HG03354 (cell line): ENCODE data around the gene ELOVL6.
"Not testable (repeated sequence)": the region's sequence is repeated elsewhere in the genome, so short reads cannot be mapped to it uniquely, and the experiment has no call there.

ENCODE experiments used
- ATAC-seq: cut with Tn5 transposase; IDR thresholded peaks from one replicate; pipeline ENCODE4 v1.9.1; 2021; ENCODE audit warnings: mild to moderate bottlenecking; ENCODE audit not compliant: unreplicated experiment, poor library complexity, severe bottlenecking

Gene ELOVL6

DNA sequence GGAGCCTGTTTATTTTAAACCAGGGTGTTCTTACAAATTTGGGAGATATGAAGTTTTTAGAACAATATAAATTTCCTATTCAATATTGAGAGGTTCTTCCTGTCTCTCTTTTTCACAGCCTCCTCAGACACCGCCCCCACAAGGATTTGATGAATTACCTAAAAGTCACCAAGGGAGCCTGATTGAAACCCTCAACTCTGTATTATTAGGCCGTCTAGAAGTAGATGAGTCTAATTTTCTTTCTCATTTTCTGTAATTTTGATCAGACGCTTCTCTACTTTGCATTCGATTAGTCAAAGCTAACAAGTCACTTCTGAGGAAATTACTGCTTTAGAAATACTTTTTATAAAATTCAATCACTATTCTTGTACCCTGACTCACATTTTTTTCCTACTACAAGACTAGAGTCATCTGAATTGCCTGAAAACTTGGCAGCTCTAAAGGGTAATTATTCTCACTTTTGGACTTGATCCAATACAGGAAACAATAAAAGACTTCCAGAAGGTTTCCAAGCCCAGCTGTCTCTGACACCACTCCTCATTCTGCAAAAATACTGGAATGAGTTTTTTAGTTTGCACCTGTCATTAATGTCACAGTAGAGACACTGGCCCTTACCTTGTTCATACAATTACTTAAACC, 111.2 kb downstream of the ELOVL6 start:
- ATAC-seq: no peak

DNA sequence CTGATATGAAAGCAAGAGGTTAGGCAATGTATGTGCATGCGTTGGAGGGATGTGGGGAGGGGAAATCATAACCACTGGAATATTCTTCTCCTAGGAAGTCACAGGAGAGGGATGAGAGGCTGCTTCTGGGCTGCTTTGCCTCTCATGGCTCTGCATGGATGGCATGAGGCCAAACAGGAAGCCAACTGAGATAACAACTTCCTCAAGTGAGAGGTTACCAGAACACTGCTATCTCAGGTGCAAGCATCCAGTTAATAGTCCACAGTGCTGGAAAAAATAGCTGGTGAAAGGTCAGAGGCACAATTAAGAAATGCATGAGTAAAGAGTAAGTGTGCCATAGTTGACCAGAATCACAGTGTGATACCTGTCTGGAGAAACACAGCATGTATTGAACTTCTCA, 113.3 kb downstream of the ELOVL6 start:
- ATAC-seq: peak; percentile 46

DNA sequence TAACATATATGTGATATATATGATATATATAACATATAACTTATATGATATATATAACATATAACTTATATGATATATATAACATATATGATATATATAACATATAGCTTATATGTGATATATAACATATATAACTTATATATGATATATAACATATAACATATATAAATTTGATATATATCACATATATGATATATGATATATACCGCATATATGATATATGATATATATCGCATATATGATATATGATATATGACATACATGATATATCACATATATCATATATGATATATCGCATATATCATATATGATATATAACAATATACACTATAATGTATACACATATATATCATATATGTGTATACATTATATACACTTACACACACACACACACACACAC, 114.3 kb downstream of the ELOVL6 start:
- ATAC-seq: no peak

DNA sequence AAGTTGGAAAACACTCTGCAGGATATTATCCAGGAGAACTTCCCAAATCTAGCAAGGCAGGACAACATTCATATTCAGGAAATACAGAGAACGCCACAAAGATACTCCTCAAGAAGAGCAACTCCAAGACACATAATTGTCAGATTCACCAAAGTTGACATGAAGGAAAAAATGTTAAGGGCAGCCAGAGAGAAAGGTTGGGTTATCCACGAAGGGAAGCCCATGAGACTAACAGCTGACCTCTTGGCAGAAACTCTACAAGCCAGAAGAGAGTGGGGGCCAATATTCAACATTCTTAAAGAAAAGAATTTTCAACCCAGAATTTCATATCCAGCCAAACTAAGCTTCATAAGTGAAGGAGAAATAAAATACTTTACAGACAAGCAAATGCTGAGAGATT, 120.3 kb downstream of the ELOVL6 start:
- ATAC-seq: not testable (repeated sequence)

DNA sequence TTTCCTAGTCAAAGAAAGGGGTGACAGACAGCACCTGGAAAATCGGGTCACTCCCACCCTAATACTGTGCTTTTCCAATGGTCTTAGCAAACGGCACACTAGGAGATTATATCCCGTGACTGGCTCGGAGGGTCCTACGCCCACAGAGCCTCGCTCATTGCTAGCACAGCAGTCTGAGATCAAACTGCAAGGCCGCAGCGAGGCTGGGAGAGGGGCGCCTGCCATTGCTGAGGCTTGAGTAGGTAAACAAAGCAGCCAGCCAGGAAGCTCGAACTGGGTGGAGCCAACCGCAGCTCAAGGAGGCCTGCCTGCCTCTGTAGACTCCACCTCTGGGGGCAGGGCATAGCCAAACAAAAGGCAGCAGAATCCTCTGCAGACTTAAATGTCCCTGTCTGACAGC, 121.6 kb downstream of the ELOVL6 start:
- not testable (repeated sequence) for ATAC-seq

DNA sequence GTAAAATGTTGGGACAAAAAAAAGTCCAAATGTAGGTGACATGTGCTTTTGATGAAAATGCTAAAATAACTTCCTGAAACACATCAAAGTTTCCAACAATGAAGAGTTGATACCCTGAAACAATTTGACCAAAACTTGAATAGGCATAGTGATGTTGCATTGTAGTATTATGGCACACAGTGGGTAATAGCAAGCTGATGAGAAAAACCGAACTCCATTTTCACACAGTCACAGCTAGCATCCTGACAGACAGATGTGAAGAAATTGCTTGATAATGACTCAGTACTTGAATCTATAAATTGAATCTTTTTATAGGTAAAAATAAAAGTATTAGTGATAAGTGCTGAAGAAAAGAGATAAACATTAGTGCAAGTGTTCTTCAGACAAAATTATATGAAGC, 122.5 kb downstream of the ELOVL6 start:
- ATAC-seq: no peak

DNA sequence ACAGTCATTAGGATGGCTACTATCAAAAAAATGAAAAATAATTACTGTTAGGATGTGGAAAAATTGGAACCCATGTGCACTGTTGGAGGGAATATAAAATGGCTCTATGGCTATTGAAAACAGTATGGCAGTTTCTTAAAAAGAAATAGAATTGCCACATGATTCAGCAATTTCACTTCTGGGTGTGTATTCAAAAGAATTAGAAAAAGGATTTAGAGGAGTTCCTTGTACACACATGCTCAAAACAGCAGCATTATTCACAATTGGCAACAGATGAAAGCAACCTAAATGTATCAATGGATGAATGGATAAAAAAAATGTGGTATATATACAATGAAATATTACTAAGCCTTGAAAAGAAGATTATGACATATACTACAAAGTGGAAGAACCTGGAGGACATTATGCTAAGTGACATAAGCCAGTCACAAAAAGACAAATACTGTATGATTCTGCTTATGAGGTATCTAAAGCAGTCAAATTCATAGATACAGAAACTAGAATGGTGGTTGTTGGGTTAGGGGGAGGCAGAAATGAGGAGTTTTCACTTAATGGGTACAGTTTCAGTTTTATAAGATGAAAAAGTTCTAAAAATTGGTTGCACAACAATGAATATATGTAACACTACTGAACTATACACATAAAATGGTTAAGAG, 123.2 kb downstream of the ELOVL6 start:
- ATAC-seq: peak; percentile 84

DNA sequence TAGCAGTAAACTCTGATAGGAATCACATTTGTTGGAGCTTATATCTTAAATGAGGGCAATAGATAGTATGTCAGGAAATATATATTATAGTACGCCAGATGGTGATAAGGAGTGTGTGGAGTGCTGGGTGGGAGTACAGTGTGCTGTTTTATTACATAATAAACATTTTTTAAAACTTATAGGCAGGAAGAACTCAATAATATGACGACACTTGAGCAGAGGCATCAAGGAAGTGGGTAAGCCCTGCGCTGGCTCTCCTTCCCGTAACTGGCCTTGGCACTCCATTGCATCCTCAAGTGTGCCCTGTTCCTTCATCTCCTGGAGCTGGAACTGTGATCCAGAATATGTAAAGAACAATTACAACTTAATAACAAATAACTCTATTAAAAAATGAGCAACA, 123.8 kb downstream of the ELOVL6 start:
- ATAC-seq: no peak

DNA sequence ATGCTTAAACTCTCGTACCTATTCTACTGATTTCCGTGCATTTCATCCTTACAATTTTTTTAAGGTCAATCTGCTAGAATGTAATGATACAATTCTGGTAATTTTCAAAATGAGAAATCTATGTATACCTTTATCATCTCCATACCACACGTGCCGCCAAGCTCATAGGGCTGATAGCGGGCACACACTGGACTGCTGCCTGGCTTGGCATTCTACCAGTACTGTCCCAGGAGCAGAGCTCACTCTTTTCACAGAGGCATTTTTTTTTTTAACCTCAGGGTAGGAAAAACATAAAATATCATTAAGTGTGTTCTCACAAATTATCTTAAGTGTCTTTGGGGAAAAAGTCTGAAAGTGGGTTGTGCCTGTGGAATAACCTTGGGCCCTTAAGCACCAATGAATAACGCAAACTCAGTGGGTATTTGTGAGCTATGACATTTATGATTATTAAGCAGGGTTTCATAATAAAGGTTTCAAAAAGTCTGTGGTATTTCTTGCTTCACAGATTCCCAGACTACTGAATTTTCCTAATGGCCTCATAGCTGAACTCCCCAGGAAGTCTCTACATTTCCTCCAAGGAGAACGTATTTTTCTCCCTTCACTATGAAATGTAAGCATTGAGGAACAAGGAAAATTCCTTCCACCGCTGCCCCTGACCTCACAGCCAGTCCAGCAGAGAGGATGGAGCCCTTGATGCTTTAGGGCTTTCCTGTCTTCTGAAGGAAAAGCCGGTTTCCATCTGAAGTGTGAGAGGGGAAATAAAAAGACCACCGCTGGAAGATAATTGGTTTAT, 125.2 kb downstream of the ELOVL6 start:
- no peak for ATAC-seq

DNA sequence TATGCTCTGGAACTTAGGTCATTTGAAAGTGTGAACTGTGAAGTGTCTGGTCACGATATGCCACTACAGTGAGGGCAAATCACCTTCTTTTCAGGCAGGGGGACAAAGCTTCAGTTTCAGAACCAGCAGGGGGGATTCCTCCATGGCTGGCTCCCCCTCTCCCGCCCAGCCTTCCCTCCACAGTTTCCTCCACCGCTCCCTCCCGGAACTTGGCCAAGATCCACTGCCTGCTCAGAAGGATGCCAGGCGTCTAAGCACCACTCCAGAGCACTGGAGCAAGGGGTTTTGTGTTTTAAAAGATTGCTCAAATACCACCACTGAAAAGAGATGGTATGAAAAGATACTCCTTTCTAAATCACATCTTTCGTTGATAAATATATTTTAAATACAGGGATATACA, 126.9 kb downstream of the ELOVL6 start:
- no peak for ATAC-seq

DNA sequence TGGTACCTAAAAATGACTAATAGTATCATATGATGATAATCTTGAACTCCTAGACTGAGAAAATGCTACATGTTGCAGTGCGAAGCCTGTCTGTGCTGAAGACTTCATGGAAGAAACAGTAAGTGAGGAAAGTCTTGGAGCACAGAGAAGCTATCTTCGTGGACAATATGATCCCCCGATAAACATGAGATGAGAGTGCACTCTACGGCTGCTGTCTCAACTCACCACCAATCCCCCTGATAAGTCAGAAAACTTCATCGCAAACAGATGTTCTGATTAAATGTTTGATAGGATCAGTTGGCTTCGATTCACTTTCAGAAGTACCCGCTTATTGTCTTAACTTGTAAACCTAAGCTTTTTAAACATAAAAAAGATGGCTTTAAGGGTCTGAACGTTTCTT, 130.2 kb downstream of the ELOVL6 start:
- ATAC-seq: no peak

DNA sequence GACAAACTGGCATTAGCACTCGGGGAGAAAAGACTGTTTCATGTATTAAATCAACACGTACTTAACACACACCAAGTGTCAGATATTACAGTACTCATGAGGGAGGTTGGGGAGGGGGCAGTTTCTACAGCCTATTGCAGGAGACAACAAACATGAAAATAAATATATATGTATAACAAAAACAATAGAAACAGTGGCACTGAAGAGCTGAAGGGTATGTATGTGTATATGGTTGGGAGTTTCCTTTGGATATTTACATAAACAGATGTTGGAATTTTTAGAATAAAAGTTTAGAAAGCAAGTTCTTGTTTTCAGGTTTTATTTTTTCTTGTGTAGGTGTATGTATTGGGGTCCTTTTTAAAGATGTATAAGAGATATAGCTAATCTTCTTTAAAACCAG, 133.5 kb downstream of the ELOVL6 start:
- ATAC-seq: no peak

DNA sequence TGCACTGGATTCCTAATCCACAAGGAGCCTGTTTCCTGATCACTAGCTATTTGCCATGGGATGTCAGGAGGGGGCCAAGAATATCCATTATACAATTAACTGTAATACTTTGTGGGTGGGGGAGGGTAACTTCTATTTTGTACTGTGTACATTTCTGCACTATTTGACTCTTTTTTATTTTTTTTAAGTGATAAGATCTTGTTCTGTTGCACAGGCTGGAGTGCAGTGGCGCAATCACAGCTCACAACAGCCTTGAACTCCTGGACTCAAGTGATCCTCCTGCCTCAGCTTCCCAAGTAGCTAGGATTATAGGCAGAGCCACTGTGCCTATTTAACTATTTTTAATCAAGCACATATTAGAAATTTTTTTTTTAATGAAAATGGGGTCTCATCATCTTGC, 134.1 kb downstream of the ELOVL6 start:
- no peak for ATAC-seq

DNA sequence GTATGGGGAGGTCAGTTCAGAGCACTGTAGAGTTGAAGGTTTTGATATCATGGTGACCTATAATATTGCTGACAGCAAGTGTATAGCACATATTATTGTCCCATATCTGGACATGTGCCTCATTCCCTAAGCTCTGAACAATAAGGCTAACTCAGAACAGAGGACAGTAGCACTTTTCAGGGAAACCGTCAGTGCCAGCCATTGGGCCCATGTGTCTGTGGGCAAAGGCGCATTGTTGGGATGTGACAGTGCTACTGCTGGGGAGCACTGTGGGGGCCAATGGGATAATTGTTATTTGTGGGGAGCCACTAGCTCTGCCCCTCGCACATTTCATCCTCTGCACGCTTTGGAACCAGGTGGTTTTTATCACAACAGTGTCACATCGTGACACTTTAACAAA, 136.2 kb downstream of the ELOVL6 start:
- ATAC-seq: no peak

DNA sequence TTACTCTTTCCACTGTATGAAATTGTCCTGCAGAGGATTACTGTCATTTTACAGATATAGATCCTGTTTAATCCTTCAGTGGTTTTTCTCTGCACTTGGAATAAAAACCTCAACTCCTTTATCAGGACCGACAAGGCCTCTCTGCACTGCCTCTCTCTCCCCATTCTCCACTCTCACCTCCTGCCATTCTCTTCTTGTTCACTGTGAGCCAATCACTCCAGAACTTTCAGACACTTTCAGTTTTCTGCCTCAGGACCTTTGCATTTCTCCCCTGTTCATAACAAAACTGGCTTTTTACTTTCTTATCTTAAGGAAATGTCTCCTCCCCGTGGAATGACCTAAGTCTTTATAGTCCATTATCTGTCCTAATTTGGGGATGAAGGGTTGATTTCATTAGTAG, 137.3 kb downstream of the ELOVL6 start:
- ATAC-seq: no peak

DNA sequence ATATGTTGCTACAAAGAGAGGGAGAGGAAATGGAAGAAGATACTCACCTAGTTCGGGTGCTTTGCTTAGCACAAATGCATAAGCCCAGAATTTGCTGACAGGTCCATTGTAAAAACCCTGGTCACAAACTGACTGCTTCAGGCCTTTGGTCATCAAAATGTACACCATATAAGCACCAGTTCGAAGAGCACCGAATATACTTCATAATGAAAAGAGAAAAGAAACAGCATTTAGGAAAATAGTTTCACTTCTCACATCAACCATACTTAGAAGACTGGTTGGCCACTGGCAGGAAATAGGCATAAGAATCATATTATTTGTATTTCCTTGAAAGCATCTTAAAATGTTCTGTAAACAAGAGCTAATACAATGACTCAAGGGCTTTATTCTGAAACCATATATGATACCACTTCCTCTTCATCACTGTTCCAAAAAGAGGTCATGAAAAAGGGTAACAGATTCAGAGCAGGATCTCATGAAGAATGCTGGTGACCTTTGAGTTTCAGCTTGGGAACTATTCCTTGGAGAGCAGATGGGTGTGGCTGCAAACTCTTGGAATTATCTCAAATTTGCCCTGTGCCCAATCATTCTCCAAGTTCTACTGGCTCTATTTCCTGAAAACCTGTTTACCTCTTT, 138.7 kb downstream of the ELOVL6 start:
- peak; percentile 88 for ATAC-seq

DNA sequence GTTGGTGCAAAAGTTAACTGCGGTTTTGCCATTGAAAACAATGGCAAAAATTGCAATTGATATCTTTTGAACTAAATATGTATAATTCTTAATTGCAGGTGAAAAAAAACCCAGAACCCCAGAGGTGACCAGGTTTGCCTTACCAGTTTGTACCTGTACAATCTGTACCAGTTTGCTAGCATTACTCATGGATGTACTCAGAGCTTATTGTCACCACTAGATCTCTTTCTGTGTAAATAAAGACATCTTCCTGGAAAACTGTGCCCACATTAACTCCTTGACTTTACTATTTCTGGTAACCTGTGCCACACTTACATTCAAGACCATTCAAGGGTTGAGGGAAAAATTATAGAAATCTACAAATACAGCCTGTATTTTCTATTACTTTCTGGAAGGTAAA, 139.7 kb downstream of the ELOVL6 start:
- ATAC-seq: no peak

DNA sequence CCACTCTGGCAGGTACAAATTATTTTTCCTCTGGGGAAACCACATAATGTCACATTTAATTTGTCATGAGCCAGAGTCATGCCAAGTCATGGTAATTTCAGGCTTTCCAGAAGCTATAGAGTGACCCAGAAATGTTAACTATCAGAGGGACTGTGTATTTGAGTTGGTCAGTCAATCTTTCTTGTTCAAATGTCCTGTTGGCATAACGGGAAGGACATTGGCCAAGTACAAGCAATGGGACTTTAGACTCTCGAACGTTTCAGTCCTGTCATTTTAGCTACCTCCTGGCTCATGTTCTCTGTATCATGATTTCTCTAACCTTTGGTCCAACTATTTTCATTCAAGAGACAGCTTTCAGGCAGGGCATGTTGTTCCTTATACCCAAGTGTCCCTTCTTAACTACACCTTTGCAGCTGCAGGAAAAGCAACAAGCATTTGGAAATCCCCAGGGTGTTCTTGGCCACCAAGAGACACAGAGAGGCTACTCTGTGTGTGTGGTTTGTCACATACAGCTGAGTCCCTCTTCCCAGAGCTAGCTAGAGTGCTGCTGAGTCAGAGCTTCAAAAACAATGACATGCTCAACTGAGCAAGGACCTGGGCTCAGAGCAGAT, 143.2 kb downstream of the ELOVL6 start:
- peak; percentile 60 for ATAC-seq

DNA sequence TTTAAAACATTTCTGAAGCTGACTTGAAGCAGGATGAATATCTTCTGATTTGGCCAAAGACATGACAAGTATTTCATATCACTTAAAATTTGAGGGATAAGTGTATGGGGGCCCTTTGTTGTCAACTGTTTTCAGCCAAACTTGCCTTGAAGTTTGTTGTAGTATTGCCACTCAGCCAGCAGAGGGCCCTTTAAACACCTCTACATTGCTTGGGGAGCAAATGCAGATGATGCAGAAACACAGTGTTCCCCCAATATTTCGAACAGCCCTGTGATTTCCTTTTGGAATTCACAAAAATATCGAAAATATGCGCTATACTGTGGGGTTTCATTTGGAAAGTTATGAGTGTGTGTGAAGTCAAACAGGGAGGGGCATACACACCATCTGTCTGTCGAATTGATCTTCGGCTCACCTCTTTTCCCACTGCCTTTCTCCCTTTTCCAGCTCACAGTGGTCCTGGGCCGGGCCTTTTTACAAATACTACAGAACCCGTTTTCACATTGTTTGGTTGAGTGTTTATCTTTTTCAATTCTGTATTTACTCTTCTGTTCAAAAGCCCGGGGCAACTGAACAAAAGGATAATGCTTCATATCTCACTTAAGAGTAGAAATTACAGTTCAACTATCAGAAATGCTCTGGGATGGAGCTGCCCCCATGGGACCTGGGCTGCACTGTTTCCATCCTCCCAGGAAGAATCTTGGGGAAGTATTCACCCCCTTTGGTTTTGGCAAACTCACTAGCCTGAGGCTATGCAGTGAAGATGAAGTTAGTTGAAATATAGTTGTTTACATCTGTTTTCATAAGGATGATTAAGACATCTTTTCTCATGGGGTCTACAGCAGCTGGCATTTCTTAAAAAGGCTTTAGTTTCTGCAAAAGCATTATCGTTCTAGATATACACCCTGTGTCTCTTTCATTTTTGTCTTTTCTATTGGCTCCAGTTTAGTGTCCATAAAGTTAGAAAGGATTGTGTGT, 148.2 kb downstream of the ELOVL6 start:
- ATAC-seq: peak; percentile 79
